Stimulated activated CD8-positive, alpha-beta memory T cell treated with anti-CD3 and anti-CD28 coated beads, Interleukin-15, amount 100 ng/mL, for 4 hours (primary cell): ENCODE results near the gene ACTRT2.

Experiments
- DNase-seq, 2 donors: peaks; one replicate each; pipeline ENCODE4 v3.0.0-alpha.2; 2020; ENCODE audit warnings: low read depth in 2 of 2

ACTRT2 gene

DNA sequence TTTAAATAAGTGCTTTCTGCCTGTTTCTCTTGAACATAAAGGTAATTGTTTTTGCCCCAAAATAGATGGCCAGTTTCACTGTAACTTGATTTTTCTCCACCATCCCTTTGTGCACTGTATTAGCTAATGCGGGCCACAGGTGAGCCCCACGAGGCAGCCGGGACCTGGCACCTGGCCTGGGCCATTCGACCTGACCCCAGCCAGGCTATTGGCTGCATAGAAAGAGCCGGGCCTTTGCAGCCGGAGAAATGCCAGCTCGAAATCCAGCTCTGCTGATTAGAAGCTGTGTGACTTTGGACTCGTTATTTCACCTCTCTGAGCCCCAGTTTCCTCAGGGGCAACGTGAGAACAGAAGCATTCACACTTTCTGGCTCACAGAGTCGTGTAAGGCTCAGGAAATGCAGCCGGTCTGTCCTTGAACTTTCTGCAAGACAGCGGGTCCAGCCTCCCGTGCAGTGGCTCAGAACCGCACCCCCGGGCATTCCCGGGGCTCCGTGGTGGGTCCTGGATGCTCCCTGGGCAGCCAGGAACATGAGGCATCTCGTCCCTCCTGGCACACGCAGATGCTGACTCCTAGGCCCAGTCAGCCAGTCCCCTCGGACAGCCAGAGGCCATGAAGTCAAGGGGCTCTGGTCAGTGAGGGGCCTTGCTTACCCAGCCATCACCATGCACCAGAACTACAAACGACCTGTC is 37.4 kb upstream of the ACTRT2 start:
- no peak for DNase-seq

DNA sequence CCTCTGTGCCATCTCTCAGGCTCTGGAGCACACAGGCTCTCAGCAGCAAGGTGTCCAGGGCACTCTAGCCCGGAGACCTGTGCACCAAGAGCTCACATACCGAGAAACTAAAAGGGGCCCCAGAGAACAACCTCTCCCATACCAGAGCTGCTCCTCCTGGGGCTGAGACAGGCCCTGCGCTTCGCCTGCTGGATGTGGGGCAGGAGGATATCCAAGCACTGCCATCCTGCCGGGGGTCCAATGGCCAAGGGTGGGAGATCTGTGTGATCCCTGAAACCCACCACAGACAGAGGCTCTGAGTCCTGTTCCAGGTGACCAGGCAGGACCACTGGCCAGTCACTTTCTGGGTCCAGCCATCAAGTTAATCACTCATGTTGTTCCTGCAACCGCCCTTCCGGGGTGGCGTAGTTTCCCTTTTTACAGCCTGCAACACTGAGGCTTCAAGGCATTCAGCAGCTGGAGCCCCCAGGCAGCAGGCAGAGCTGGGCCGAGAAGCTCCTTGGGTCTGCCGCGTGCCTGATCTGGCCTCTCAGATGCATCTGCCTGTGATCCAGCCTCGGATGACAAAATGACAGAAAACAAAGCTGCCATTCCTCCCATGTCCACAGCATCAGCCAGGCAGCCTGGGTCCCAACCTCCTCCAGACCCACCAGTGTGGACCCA is 36.7 kb upstream of the ACTRT2 start:
- DNase-seq = no peak

DNA sequence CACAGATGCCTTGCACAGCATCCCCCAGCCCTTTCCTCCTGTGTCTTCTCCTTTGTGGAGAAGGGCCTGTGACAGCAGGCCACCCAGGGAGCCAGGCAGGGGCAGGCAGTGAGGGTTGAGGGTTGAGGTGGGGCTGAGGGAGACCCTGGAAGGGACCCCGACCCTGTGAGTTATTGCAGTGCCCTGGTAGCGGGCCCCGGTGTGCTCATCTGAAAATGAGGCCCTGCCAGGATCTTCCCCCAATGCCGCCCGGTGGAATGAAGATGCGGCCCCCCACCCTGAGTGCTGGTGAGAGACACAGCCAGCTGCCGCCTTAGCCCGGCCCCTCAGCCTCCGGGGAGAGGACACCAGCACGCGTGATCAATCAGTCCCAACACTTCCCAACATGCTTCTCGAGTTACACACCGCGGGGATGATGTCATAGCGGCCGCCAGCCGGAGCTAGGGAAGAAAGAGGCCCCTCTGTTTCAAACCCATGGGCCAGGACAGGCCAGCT is 36.2 kb upstream of the ACTRT2 start:
- no peak for DNase-seq

DNA sequence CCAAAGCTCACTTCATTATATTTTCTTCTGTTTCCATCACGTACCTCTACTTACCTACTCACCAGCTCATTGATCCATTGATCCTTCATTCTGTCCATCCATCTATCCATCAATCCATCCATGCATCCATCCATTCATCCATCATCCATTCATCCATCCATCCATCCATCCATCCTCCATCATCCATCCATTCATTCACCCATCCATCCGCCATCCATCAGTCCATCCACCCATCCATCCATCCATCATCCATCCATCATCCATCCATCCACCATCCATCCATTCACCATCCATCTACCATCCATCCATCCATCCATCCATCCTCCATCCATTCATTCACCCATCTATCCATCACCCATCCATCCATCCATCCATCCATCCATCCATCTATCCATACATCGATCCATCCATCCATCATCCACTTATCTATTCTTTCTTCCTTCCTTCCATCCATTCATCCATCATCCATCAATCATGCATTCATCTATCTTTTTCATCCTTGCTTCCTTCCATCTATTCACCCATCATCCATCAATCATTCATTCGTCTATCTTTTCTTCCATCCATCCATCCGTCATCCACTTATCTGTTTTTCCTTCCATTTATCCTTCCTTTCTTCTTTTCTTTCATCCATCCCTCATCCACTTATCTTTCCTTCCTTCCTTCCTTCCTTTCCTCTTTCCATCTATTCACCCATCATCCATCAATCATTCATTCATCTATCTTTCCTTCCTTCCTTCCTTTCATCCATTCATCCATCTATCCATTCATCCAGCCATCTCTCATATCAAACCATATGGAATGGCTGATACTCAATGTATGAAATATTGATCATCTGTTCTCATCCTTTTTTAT is 35.3 kb upstream of the ACTRT2 start:
- no peak for DNase-seq

DNA sequence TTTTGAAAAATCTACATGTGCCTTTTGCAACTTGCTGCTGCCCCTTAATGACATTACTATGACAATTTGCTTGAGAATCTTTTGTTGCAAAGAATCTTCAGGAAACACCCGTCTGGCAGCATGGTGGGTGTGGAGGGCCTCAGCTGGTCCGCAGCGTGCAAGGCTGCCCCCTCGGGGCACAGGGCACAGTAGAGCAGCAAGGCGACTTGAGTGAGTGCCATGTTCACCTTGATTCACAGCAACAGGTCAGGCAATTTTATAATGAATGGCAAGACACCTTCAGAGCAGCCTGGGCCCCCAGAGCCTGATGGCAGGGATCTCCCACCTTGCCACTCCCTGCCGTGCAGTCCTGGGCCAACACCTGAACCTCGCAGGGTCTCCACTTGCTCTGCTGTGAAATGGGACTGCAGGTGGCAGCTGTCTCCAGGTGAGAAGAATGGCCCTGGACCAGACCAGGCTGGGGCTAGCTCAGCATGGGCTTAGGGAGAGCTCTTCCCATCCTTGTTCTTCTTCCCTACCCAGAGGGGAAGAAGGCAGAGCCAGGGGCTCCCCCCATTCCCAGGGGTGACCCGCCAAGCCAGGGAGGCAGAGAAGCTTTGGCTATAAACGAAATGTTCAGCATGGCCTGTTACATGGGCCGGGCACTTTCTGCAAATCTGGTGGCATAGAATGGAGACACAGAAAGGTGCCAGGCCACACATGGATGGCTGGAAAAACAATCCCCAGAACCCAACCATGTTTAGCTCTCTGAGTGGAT is 34.5 kb upstream of the ACTRT2 start:
- DNase-seq = no peak

DNA sequence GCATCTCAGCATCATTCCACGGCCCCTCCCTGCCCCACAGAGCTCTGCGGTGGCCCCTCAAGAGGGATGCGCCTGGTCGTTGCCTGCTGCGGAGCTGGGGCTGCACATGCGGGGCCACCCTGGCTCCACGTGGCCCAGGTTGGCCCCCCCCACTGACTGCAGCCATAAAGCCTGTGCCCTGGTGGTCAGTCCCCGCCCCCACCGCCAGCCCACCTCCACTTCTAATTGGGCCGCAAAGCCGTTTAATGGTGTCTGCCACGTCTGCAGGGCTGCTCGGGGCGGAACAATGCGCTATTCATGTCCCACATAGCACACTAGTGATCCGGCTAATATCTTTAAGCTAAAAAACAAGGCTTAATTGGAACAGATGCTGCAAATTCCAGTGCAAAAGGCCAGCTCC is 33.5 kb upstream of the ACTRT2 start:
- DNase-seq = no peak

- no peak for DNase-seq
Observed at GRCh38 chr1:2988256-2988655, 33.0 kb upstream of the ACTRT2 start.

GRCh38 chr1:2989185-2989584 is 32.1 kb upstream of the ACTRT2 start:
- no peak for DNase-seq

DNA sequence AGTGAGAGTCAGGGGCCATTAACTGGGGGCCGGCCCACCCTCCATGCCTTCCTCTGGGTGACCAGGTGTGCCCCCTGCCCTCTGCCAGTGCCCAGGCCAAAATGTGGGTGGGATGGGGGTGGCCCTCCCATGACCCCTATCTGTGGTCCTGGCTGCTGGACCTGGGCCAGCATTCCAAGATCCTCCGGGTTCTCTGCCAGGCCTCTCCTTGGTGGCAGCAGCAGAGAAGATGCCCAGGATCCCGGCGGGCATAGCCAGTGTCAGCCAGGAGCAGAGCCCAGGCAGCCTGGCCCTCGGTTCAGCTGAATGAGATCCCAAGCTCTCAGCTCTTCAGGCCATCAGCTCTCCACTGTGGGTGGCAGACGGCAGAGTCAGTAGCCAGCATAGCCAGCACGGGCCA is 31.3 kb upstream of the ACTRT2 start:
- no peak for DNase-seq

- no peak for DNase-seq
Observed at GRCh38 chr1:2990376-2991115, 30.7 kb upstream of the ACTRT2 start.

- DNase-seq = no peak
Observed at GRCh38 chr1:2991753-2992495, 29.3 kb upstream of the ACTRT2 start.

GRCh38 chr1:2998503-2999100 is 22.7 kb upstream of the ACTRT2 start:
- DNase-seq = no peak

DNA sequence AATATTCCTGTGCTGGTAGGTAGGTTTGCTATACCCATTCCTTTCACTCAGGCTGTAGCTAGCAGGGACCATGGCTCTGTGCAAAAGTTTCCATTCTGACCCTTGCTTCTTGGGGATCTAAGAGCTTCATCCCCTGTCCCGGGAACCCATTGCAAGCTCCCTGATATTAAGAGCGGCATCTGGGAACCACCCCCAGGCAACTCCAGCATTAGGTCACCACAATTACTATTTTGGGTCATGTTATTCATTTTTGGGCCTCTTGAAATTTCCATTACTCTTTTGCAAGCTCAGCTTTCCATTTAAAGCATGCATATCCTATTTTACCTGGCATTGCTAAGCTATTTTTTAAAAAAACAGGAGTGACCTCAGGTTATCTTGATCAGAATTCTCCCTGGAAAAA is 22.1 kb upstream of the ACTRT2 start:
- DNase-seq = no peak

- DNase-seq = no peak
Observed at GRCh38 chr1:2999571-2999970, 21.7 kb upstream of the ACTRT2 start.

DNA sequence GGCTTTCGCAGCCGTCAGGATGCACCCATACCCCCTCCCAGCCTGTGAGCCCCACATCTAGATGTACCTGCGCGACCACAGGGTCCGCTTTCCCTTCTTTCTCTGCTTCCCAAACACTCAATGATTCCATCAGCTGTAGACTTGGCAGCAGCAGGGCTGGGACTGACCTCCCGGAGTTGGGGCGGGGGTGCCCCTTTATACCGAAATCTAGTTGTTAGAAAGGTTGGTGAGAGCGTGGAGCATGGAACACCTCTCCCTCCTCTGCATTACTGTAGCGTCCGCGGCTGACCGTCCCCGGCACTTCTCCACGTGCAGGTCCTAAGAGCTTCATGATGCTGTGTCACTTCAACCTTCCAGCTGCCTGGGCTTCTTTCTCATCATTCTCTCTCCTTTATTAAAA is 21.1 kb upstream of the ACTRT2 start:
- no peak for DNase-seq

- DNase-seq = no peak
Observed at GRCh38 chr1:3000671-3001470, 20.4 kb upstream of the ACTRT2 start.

DNA sequence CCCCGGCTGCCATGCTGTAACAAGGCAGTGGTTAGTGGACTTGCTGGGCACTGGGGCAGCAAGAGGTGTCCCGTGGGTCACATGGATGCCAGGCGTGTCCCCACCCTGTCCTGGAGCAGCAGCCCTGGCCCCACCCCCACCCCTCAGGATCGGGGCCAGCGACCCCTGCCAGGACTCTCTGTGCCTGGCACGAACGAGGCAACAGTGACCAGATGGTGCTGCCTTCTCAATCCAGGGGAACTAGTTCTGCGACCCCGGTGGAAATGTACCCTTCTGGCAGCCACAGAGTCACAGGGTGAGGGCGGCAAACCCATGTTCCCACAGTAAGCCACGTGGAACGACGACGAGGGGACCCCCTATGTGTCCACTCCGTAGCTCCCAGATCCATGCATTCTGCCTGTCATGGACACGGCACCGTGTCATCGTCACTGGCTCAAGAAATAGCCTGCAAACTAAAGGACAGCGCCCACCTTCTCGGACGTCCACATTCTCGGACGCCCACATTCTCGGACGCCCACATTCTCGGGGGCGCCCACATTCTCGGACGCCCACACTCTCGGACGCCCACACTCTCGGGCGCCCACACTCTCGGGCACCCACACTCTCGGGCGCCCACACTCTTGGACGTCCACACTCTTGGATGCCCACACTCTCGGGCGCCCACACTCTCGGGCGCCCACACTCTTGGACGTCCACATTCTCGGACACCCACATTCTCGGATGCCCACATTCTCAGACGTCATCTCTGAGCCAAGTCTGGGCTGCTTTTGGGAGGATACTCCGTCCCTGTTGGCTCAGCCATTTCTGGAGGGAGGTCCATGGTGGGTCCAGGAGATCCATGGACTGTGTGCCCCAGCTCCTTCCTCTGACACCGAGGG is 19.6 kb upstream of the ACTRT2 start:
- DNase-seq = no peak

GRCh38 chr1:3002349-3003038 is 18.8 kb upstream of the ACTRT2 start:
- DNase-seq = no peak
